HepG2 (cell line): Measurements from ENCODE around the gene NTRK2. TPM values are rescaled to one million over a fixed set of nuclear protein-coding genes. Genes with fewer than 3 reads are reported as not detected.

ENCODE experiments used
- ATAC-seq: fragments of 200-7000 bp; cut with Tn5 transposase; 3 replicates; pipeline ENCODE4 v1.9.1; 2020; ENCODE audit warnings: mild to moderate bottlenecking, moderate library complexity
- BruUV-seq: library from RNA; stranded (reverse); fragments of 400-500 nt; replicated peaks from 2 replicates; lab custom pipeline; 2021; lab: Mats Ljungman, UMichigan
- CTCF ChIA-PET: fragments of 300-600 bp; formaldehyde crosslinking; extraction: SDS; loops from one replicate; lab custom pipeline; 2021; ENCODE audit warnings: low total read pairs, inconsistent platforms, low intra/inter-chr PET ratio; lab: Yijun Ruan, JAX
- POLR2A ChIA-PET: fragments of 350-600 bp; sonication (Branson Sonifier 250); formaldehyde crosslinking; loops from one replicate; lab custom pipeline; 2020; ENCODE audit warnings: antibody characterized with exemption, inconsistent platforms; lab: Yijun Ruan, JAX
- DNase-seq: peaks from one replicate; pipeline ENCODE4 v3.0.0-alpha.2; 2015; ENCODE audit warnings: low spot score
- FAIRE-seq: peaks from 3 replicates; lab custom pipeline; 2011; peaks lifted over from hg19 to GRCh38; lab: Jason Lieb, UNC
- H2AFZ ChIP-seq: one replicate; pipeline ENCODE4 v1.6.1; 2011; ENCODE audit warnings: low read length, inconsistent platforms
- H3K27ac ChIP-seq: fragments of 300-600 bp; 3 replicates; pipeline ENCODE4 v1.8.0; 2011; ENCODE audit warnings: mixed run types, mild to moderate bottlenecking, mixed read lengths, low read length, inconsistent platforms; ENCODE audit not compliant: insufficient read depth; ENCODE audit errors: extremely low read length
- H3K27me3 ChIP-seq, 2 experiments: fragments of 200-600 bp in 1 of 2; 2 replicates in 1 of 2; 3 replicates in 1 of 2; pipeline versions ENCODE4 v1.6.0 to v1.8.0; 2011; ENCODE audit warnings: low read length in 2 of 2, mild to moderate bottlenecking in 2 of 2, moderate library complexity in 2 of 2, inconsistent platforms in 1 of 2; ENCODE audit not compliant: insufficient read depth in 2 of 2, control insufficient read depth in 1 of 2
- H3K36me3 ChIP-seq, 2 experiments: fragments of 200-600 bp in 1 of 2; replicated peaks in 1 of 2; 2 replicates in 1 of 2; 3 replicates in 1 of 2; pipeline versions ENCODE4 v1.5.1 to v1.8.0; 2011; ENCODE audit warnings: low read length in 2 of 2, inconsistent platforms in 1 of 2; ENCODE audit not compliant: insufficient read depth in 2 of 2, control insufficient read depth in 1 of 2
- H3K4me1 ChIP-seq: 2 replicates; pipeline ENCODE4 v1.5.1; 2012; ENCODE audit warnings: low read length, inconsistent platforms; ENCODE audit not compliant: insufficient read depth
- H3K4me2 ChIP-seq: 2 replicates; pipeline ENCODE4 v1.6.0; 2011; ENCODE audit warnings: low read depth, low read length, inconsistent platforms
- H3K4me3 ChIP-seq, 3 experiments: fragments of 200-600 bp in 1 of 3; sonication (generic), shearing (Covaris generic) in 1 of 3; replicated peaks in 1 of 3; 2 replicates each; pipeline ENCODE4 v1.5.1; 2011 to 2016; ENCODE audit warnings: low read length in 3 of 3, inconsistent platforms in 2 of 3, low read depth in 2 of 3, mild to moderate bottlenecking in 2 of 3, control low read depth in 1 of 3, mixed read lengths in 1 of 3; ENCODE audit not compliant: insufficient read depth in 1 of 3
- H3K79me2 ChIP-seq: one replicate; pipeline ENCODE4 v1.6.1; 2011; ENCODE audit warnings: low read length, inconsistent platforms; ENCODE audit not compliant: insufficient read depth
- H3K9ac ChIP-seq: 2 replicates; pipeline ENCODE4 v1.6.0; 2011; ENCODE audit warnings: mild to moderate bottlenecking, low read depth, low read length, inconsistent platforms; ENCODE audit not compliant: insufficient read depth
- H3K9me3 ChIP-seq: 2 replicates; pipeline ENCODE4 v1.5.1; 2012; ENCODE audit warnings: mild to moderate bottlenecking, low read length
- H4K20me1 ChIP-seq: 2 replicates; pipeline ENCODE4 v1.6.0; 2011; ENCODE audit warnings: inconsistent platforms, mild to moderate bottlenecking, low read length, moderate library complexity; ENCODE audit not compliant: insufficient read depth
- ATAD3A ChIP-seq: sonication (generic); formaldehyde crosslinking; IDR thresholded peaks from 2 replicates; pipeline ENCODE4 v1.4.0; 2020; ENCODE audit warnings: missing genetic modification reagents
- FOSL2 ChIP-seq: sonication (generic); formaldehyde crosslinking; IDR thresholded peaks from 2 replicates; pipeline ENCODE4 v1.4.0; 2020; ENCODE audit warnings: missing genetic modification reagents
- HNRNPH1 ChIP-seq: fragments of 200-400 bp; formaldehyde crosslinking; optimal IDR thresholded peaks from 2 replicates; pipeline ENCODE3; 2017; ENCODE audit warnings: mild to moderate bottlenecking, low read depth, low read length
- RCOR2 ChIP-seq: IDR thresholded peaks from 2 replicates; pipeline ENCODE4 v1.6.1; 2016; ENCODE audit warnings: missing biosample characterization, missing genetic modification reagents
- RFX3 ChIP-seq: IDR thresholded peaks from 2 replicates; pipeline ENCODE4 v1.6.1; 2016; ENCODE audit warnings: missing biosample characterization, missing genetic modification reagents
- RFXANK ChIP-seq: IDR thresholded peaks from 2 replicates; pipeline ENCODE4 v1.6.1; 2016
- TAF1 ChIP-seq: sonication (generic); formaldehyde crosslinking; IDR thresholded peaks from 2 replicates; pipeline ENCODE4 v1.4.0; 2020; ENCODE audit warnings: missing genetic modification reagents
- THAP11 ChIP-seq: IDR thresholded peaks from 2 replicates; pipeline ENCODE4 v1.6.1; 2016; ENCODE audit warnings: missing biosample characterization, missing genetic modification reagents
- U2AF1 ChIP-seq: fragments of 200-400 bp; formaldehyde crosslinking; optimal IDR thresholded peaks from 2 replicates; pipeline ENCODE3; 2017; ENCODE audit warnings: mild to moderate bottlenecking, low read depth, low read length
- ZKSCAN5 ChIP-seq: sonication (generic); formaldehyde crosslinking; IDR thresholded peaks from 2 replicates; pipeline ENCODE4 v1.5.1; 2020; ENCODE audit warnings: mild to moderate bottlenecking, missing genetic modification reagents
- ZNF329 ChIP-seq: sonication (generic); formaldehyde crosslinking; IDR thresholded peaks from 2 replicates; pipeline ENCODE4 v1.9.0; 2021; ENCODE audit warnings: low read depth, mild to moderate bottlenecking, missing genetic modification reagents
- ZNF776 ChIP-seq: sonication (generic); formaldehyde crosslinking; IDR thresholded peaks from 2 replicates; pipeline ENCODE4 v1.4.0; 2020; ENCODE audit warnings: mild to moderate bottlenecking, missing genetic modification reagents
- WGBS: methylation state at CpG from one replicate; pipeline ENCODE4 v1.1.6; 2017; ENCODE audit warnings: low lambda C conversion rate; 5-methylcytosine and 5-hydroxymethylcytosine counted together
- in situ Hi-C: cut with HindIII; loops from 2 replicates; pipeline ENCODE4 v1.10.0; 2017; ENCODE audit warnings: low pct_unique_long_range_greater_than_20kb; ENCODE audit not compliant: extremely low pct_ligation_motif_present
- intact Hi-C: fragments of 100-400 bp; cut with micrococcal nuclease; formaldehyde crosslinking; loops from one replicate; pipeline ENCODE4 v1.10.0; 2022; ENCODE audit not compliant: unreplicated experiment
- polyA plus RNA-seq, 8 experiments: library from polyadenylated mRNA; depleted of rRNA in 3 of 8; stranded (reverse) in 7 of 8; unstranded in 1 of 8; fragments of >200 nt; fragmentation: Illumina TruSeq in 4 of 8; extraction: Trizol in 4 of 8; gene quantifications; 2 replicates each; pipeline versions ENCODE4 v1.2.1 to v1.2.3, GENCODE V29; 2011 to 2016; ENCODE audit warnings: low read depth in 4 of 8, missing spikeins in 1 of 8, mixed read lengths in 1 of 8; ENCODE audit not compliant: insufficient read depth in 1 of 8
- total RNA-seq, 5 experiments: library from RNA; depleted of rRNA; stranded (reverse); fragments of >200 nt; fragmentation: Illumina TruSeq; extraction: Trizol; gene quantifications; 2 replicates each; pipeline ENCODE4 v1.2.3, GENCODE V29; 2016; ENCODE audit warnings: low read depth in 1 of 5
- TF ChIP-seq, protein P1 (sequence below): sonication (generic); formaldehyde crosslinking; IDR thresholded peaks from 2 replicates; pipeline ENCODE4 v1.4.0; 2020; ENCODE audit warnings: mild to moderate bottlenecking, missing genetic modification reagents
- TF ChIP-seq, protein P2 (sequence below): sonication (generic); formaldehyde crosslinking; IDR thresholded peaks from 2 replicates; pipeline ENCODE4 v1.9.0; 2021; ENCODE audit warnings: missing genetic modification reagents, borderline replicate concordance
- TF ChIP-seq, protein P3 (sequence below): sonication (generic); formaldehyde crosslinking; IDR thresholded peaks from 2 replicates; pipeline ENCODE4 v1.9.0; 2021; ENCODE audit warnings: missing genetic modification reagents, mild to moderate bottlenecking, borderline replicate concordance
- TF ChIP-seq, protein P4 (sequence below): sonication (generic); formaldehyde crosslinking; IDR thresholded peaks from 2 replicates; pipeline ENCODE4 v1.4.0; 2020; ENCODE audit warnings: low read depth, missing genetic modification reagents

NTRK2 gene
- total and polyA plus RNA-seq, 2 of the 13 experiments (the other 11 are each of a cell fraction or from before 2014, with no cell fraction given), result not detected

DNA sequence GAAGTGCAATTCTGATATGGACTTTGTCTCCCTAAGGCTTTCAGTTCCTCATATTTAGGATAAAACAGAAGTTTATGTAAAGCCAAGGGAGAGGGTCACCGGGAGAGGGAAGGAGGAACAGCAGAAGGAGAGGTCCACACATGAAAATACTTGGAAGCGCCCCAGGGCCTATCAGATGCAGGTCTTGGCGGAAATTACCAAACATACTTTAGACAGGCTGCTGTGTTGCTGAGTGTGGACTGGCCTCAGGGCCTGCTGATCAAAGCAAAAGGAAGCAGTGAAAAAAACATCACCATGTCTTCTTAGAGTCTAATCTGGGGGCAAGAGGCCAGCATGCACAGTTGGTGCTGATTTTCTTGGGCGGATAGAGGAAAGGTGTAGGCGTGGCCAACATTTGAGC, 14.1 kb upstream of the NTRK2 start:
- no peak for DNase-seq
- Histone ChIP-seq H3K9ac (no peak overlapping the region), H3K4me1 (no peaks in the 10 kb centered on the region), H2AFZ (no peak overlapping the region), H3K27ac (no peak overlapping the region), H3K4me2 (no peak overlapping the region), H3K79me2 (no peaks in the 10 kb centered on the region), H3K4me3 (no peak overlapping the region), H3K36me3 (no peaks in the 10 kb centered on the region), H3K27me3 (no peaks in the 10 kb centered on the region), H4K20me1 (no peaks in the 10 kb centered on the region), H3K9me3 (no peaks in the 10 kb centered on the region)
- no peak for FAIRE-seq
- intact Hi-C loops (no loop called here), in situ Hi-C loops (no loop called here)
- BruUV-seq, result no TSS peak
- WGBS, result 26% methylated on average over 5 of the region's 5 CpGs
- ChIA-PET CTCF (no interaction called here), POLR2A (no interaction called here)
- no peak for ATAC-seq
- no peak for TF ChIP-seq TAF1 (CRISPR knock-in tag)
- TF ChIP-seq ZNF776 (CRISPR knock-in tag), result no peak
- no peak for TF ChIP-seq RFXANK (CRISPR knock-in tag)
- TF ChIP-seq, protein P1, sequence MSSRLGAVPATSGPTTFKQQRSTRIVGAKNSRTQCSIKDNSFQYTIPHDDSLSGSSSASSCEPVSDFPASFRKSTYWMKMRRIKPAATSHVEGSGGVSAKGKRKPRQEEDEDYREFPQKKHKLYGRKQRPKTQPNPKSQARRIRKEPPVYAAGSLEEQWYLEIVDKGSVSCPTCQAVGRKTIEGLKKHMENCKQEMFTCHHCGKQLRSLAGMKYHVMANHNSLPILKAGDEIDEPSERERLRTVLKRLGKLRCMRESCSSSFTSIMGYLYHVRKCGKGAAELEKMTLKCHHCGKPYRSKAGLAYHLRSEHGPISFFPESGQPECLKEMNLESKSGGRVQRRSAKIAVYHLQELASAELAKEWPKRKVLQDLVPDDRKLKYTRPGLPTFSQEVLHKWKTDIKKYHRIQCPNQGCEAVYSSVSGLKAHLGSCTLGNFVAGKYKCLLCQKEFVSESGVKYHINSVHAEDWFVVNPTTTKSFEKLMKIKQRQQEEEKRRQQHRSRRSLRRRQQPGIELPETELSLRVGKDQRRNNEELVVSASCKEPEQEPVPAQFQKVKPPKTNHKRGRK (CRISPR knock-in tag), result no peak
- TF ChIP-seq RCOR2, result no peak
- TF ChIP-seq U2AF1, result no peak
- no peak for TF ChIP-seq THAP11
- TF ChIP-seq, protein P2, sequence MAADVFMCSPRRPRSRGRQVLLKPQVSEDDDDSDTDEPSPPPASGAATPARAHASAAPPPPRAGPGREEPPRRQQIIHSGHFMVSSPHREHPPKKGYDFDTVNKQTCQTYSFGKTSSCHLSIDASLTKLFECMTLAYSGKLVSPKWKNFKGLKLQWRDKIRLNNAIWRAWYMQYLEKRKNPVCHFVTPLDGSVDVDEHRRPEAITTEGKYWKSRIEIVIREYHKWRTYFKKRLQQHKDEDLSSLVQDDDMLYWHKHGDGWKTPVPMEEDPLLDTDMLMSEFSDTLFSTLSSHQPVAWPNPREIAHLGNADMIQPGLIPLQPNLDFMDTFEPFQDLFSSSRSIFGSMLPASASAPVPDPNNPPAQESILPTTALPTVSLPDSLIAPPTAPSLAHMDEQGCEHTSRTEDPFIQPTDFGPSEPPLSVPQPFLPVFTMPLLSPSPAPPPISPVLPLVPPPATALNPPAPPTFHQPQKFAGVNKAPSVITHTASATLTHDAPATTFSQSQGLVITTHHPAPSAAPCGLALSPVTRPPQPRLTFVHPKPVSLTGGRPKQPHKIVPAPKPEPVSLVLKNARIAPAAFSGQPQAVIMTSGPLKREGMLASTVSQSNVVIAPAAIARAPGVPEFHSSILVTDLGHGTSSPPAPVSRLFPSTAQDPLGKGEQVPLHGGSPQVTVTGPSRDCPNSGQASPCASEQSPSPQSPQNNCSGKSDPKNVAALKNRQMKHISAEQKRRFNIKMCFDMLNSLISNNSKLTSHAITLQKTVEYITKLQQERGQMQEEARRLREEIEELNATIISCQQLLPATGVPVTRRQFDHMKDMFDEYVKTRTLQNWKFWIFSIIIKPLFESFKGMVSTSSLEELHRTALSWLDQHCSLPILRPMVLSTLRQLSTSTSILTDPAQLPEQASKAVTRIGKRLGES (CRISPR knock-in tag), result no peak
- TF ChIP-seq RFX3 (CRISPR knock-in tag), result no peak
- TF ChIP-seq, protein P3, sequence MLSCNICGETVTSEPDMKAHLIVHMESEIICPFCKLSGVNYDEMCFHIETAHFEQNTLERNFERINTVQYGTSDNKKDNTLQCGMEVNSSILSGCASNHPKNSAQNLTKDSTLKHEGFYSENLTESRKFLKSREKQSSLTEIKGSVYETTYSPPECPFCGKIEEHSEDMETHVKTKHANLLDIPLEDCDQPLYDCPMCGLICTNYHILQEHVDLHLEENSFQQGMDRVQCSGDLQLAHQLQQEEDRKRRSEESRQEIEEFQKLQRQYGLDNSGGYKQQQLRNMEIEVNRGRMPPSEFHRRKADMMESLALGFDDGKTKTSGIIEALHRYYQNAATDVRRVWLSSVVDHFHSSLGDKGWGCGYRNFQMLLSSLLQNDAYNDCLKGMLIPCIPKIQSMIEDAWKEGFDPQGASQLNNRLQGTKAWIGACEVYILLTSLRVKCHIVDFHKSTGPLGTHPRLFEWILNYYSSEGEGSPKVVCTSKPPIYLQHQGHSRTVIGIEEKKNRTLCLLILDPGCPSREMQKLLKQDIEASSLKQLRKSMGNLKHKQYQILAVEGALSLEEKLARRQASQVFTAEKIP, result no peak
- TF ChIP-seq, protein P4, sequence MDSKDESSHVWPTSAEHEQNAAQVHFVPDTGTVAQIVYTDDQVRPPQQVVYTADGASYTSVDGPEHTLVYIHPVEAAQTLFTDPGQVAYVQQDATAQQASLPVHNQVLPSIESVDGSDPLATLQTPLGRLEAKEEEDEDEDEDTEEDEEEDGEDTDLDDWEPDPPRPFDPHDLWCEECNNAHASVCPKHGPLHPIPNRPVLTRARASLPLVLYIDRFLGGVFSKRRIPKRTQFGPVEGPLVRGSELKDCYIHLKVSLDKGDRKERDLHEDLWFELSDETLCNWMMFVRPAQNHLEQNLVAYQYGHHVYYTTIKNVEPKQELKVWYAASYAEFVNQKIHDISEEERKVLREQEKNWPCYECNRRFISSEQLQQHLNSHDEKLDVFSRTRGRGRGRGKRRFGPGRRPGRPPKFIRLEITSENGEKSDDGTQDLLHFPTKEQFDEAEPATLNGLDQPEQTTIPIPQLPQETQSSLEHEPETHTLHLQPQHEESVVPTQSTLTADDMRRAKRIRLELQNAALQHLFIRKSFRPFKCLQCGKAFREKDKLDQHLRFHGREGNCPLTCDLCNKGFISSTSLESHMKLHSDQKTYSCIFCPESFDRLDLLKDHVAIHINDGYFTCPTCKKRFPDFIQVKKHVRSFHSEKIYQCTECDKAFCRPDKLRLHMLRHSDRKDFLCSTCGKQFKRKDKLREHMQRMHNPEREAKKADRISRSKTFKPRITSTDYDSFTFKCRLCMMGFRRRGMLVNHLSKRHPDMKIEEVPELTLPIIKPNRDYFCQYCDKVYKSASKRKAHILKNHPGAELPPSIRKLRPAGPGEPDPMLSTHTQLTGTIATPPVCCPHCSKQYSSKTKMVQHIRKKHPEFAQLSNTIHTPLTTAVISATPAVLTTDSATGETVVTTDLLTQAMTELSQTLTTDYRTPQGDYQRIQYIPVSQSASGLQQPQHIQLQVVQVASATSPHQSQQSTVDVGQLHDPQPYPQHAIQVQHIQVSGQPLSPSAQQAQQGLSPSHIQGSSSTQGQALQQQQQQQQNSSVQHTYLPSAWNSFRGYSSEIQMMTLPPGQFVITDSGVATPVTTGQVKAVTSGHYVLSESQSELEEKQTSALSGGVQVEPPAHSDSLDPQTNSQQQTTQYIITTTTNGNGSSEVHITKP (CRISPR knock-in tag), result no peak
- TF ChIP-seq HNRNPH1, result no peak
- TF ChIP-seq ATAD3A, result no peak
- no peak for TF ChIP-seq FOSL2 (CRISPR knock-in tag)
- no peak for TF ChIP-seq ZNF329 (CRISPR knock-in tag)
- TF ChIP-seq ZKSCAN5 (CRISPR knock-in tag), result no peak
